ENCODE results near the gene PTGR3.
A peak's percentile ranks its signal among the peaks of the same experiment; 100 is the strongest.

Gene PTGR3

DNA sequence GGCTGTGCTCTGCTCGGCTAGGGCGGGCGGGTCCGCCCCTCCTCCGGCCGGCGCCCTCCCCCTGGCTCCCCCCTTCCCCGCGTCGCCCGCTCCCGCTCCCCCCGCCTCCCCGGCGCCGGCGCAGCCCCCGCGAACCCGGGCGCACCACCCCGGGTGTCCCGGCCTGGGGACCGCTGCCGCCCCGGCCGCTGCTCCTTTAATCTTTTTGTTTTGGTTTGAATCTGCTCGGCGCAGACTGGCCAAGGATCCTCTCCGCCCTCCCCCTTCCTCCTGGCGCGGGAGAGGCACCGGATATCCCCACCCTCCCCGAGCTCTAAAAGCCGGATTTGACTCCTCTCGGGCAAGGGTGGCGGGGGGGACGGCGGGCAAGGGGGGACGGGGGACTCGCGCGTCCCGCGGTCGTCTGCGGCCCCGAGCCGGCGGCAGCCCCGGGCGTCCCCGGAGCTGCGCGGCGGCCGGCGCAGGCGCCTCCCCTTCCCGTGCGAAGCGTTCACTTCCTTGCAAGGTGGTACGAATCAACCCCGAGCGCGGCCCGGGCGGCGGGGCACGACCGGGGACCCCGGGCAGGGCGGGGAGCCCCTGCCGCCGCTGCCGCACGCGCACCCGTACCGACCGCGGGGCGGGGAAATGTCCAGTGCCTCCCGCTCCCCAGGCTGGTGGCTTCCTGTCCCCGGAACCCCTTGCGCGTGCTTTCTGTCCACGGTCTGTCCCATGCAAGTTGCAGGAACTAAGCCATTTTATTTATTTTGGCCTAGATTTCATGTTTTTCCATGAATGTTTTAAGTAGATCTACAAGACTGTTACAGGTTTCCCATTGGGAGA is at the start of gene PTGR3:
PTGR3 (minus strand) TSS at position 11 of the 822 bp plus-strand sequence. CDS start 81 bp downstream, outside the sequence.
- Mint-ChIP-seq H3K27me3 (no peaks in the 10 kb centered on the region), H3K9me3 (no peaks in the 10 kb centered on the region), H3K36me3 (no peaks in the 10 kb centered on the region), H3K4me1 (peaks cover 68% of the 10 kb centered on the region), H3K27ac (peak within 1 kb of the TSS; percentile 98), H3K4me3 (peak within 1 kb of the TSS; percentile 99)

- H3K27me3 Mint-ChIP-seq, result no peaks in the 10 kb centered on the region
- H3K4me3 Mint-ChIP-seq, result no peak overlapping the region
- peaks cover 81% of the 10 kb centered on the region for H3K4me1 Mint-ChIP-seq
- no peak overlapping the region for H3K27ac Mint-ChIP-seq
- H3K36me3 Mint-ChIP-seq, result no peaks in the 10 kb centered on the region
- no peaks in the 10 kb centered on the region for H3K9me3 Mint-ChIP-seq
Measured at GRCh38 chr18:75257605-75258004, 48.7 kb upstream of the PTGR3 start.

DNA sequence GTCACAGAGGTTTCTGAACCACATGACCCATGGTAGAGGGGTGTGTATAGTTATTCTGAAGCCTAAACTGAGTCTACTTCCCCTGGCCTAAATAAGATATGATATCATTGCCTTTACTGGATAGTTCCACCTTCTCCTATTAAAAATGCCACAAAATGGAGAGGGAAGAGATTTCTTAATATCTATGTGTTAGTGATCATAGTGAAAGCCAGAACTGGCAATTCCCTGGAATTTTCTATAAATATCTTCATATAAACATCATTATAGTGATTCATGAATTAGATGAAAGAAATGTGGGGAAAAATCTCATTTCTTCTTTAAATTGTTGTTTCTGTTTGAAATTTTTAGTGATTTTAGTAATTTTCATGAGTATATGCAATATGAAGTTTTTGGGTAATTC is 47.4 kb upstream of the PTGR3 start:
- Mint-ChIP-seq H3K4me1 (peaks cover 81% of the 10 kb centered on the region), H3K27ac (no peak overlapping the region)

GRCh38 chr18:75255094-75255493 is 46.2 kb upstream of the PTGR3 start:
- Mint-ChIP-seq H3K4me1 (peaks cover 76% of the 10 kb centered on the region), H3K4me3 (no peak overlapping the region), H3K27ac (peak overlapping the region; percentile 6), H3K36me3 (no peaks in the 10 kb centered on the region), H3K9me3 (no peaks in the 10 kb centered on the region), H3K27me3 (no peaks in the 10 kb centered on the region)

More for the DNA sequence above, 47.4 kb upstream of the PTGR3 start:
- H3K9me3 Mint-ChIP-seq, result no peaks in the 10 kb centered on the region
- H3K36me3 Mint-ChIP-seq, result no peaks in the 10 kb centered on the region
- no peak overlapping the region for H3K4me3 Mint-ChIP-seq
- no peaks in the 10 kb centered on the region for H3K27me3 Mint-ChIP-seq

DNA sequence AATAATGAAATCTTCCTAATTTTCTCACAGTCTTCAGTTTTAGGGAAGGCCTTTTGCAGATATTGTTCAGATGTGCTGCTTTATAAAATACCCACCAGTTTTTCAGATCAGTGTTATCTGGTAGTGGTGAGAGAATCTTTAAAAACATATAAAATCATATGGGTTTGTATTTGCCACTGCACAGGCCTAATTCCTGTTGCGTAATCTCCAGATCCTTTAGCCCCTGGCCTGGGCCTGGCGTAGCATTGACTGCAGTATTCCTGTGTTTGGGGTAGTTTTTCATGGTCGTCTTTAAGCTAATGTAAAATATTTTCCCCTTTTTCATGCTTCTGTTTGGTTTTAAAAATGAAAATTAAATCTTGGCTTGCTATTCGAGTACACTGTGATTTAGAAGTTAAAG is 44.8 kb upstream of the PTGR3 start:
- Mint-ChIP-seq H3K4me3 (no peak overlapping the region), H3K4me1 (peaks cover 79% of the 10 kb centered on the region), H3K27ac (no peak overlapping the region), H3K36me3 (no peaks in the 10 kb centered on the region), H3K27me3 (no peaks in the 10 kb centered on the region), H3K9me3 (no peaks in the 10 kb centered on the region)

- H3K9me3 Mint-ChIP-seq, result no peaks in the 10 kb centered on the region
- H3K4me3 Mint-ChIP-seq, result no peak overlapping the region
- no peaks in the 10 kb centered on the region for H3K27me3 Mint-ChIP-seq
- no peaks in the 10 kb centered on the region for H3K36me3 Mint-ChIP-seq
- H3K4me1 Mint-ChIP-seq, result peaks cover 83% of the 10 kb centered on the region
- peak overlapping the region; percentile 41 for H3K27ac Mint-ChIP-seq
Measured at GRCh38 chr18:75253043-75253442, 44.1 kb upstream of the PTGR3 start.

DNA sequence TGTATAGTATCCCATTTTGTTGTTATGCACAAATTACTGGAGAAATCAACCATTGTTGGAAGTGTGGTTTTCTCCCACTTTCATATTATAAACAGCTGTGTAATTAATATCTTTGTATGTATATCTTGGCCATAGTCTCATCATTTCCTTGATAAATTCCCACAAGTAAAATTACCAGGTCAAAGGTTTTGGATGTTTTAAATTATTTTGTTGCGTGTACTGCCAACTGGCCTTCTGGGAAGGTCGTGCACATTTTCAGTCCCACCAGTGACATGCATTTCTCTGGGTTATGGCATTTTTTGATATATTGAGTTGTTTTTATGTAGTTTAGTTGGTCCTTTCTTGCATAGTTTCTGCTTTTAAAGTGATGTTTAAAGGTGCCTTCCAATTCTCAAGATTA is 43.2 kb upstream of the PTGR3 start:
- Mint-ChIP-seq H3K27ac (no peak overlapping the region), H3K36me3 (no peaks in the 10 kb centered on the region), H3K4me3 (no peak overlapping the region), H3K27me3 (no peaks in the 10 kb centered on the region), H3K9me3 (no peaks in the 10 kb centered on the region), H3K4me1 (peaks cover 83% of the 10 kb centered on the region)

- Mint-ChIP-seq H3K27ac (peak overlapping the region; percentile 25), H3K4me1 (peaks cover 84% of the 10 kb centered on the region), H3K27me3 (no peaks in the 10 kb centered on the region), H3K9me3 (no peaks in the 10 kb centered on the region), H3K36me3 (no peaks in the 10 kb centered on the region), H3K4me3 (no peak overlapping the region)
Measured at GRCh38 chr18:75251466-75251865, 42.5 kb upstream of the PTGR3 start.

DNA sequence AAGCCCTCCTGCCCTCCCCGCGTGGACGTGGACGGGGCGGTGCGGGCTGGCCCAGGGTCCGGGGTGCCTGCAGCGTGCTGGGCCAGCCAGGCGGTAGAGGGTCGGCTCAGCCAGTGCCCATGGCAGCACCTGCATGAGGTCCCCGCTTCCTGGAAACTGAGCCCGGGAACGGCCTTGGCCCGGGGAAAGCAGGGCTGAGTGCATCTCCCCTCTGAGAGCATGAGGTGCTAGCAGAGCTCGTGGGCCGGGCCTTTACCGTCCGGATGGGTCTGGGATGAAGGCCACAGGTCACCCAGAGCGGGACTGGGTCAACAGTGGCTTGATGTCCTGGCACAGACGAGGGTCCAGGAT is 41.5 kb upstream of the PTGR3 start:
- no peak overlapping the region for H3K27ac Mint-ChIP-seq
- no peak overlapping the region for H3K4me3 Mint-ChIP-seq
- peaks cover 85% of the 10 kb centered on the region for H3K4me1 Mint-ChIP-seq
- no peaks in the 10 kb centered on the region for H3K27me3 Mint-ChIP-seq
- no peaks in the 10 kb centered on the region for H3K36me3 Mint-ChIP-seq
- no peaks in the 10 kb centered on the region for H3K9me3 Mint-ChIP-seq

DNA sequence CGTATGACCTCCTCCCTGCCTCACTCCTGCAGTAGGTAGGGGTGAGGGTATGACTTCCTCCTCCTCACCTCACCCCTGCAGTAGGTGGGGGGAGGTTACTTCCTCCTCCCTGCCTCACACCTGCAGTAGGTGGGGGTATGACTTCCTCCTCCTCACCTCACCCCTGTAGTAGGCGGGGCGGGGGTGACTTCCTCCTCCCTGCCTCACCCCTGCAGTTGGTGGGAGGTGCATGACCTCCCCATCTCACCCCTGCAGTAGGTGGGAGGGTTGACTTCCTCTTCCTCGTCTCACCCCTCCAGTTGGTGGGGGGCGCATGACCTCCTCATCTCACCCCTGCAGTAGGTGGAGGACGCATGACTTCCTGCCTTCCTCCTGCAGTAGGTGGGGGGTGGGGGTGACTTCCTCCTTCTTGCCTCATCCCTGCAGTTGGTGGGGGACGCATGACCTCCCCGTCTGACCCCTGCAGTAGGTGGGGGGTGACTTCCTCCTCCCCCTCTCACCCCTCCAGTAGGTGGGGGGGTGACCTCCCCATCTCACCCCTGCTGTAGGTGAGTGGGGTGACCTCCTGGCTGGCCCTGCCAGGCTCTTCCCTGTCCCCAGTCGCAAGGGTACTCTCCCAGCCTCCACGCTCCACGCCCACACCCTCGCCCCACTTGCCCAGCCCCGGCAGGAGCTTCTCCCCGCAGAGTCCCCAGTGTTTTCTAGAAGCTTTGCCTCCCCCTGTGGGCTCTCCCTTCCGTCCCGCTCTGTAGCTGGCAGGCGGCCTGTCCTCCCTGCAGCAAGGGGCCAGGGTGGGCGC is 40.9 kb upstream of the PTGR3 start:
- H3K4me3 Mint-ChIP-seq, result no peak overlapping the region
- H3K9me3 Mint-ChIP-seq, result no peaks in the 10 kb centered on the region
- H3K27me3 Mint-ChIP-seq, result no peaks in the 10 kb centered on the region
- H3K36me3 Mint-ChIP-seq, result no peaks in the 10 kb centered on the region
- H3K4me1 Mint-ChIP-seq, result peaks cover 85% of the 10 kb centered on the region
- H3K27ac Mint-ChIP-seq, result peak overlapping the region; percentile 55

DNA sequence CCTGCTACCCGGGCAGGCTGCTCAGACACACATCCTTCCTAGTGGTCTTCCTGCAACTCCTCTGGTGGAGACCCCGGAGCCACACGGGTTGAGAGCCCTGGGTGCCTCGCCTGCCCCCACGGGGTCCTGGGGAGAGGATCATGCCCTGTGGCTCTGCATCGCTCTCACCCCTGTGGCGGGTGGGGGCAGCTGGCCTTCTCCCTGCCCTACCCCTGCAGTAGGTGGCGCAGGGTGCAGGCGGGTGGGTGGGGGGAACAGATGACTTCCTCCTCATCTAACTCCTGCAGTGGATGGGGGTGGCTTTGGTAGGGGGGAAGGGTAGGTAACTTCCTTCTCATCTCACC is 40.2 kb upstream of the PTGR3 start:
- Mint-ChIP-seq H3K9me3 (no peaks in the 10 kb centered on the region), H3K27ac (peak overlapping the region; percentile 65), H3K4me3 (no peak overlapping the region), H3K4me1 (peaks cover 85% of the 10 kb centered on the region), H3K36me3 (no peaks in the 10 kb centered on the region), H3K27me3 (no peaks in the 10 kb centered on the region)

GRCh38 chr18:75248426-75249174 is 39.7 kb upstream of the PTGR3 start:
- Mint-ChIP-seq H3K4me3 (peak overlapping the region; percentile 90), H3K27ac (peak overlapping the region; percentile 95), H3K4me1 (peaks cover 85% of the 10 kb centered on the region), H3K36me3 (no peaks in the 10 kb centered on the region), H3K9me3 (no peaks in the 10 kb centered on the region), H3K27me3 (no peaks in the 10 kb centered on the region)

- Mint-ChIP-seq H3K27ac (peak overlapping the region; percentile 95), H3K36me3 (no peaks in the 10 kb centered on the region), H3K27me3 (no peaks in the 10 kb centered on the region), H3K9me3 (no peaks in the 10 kb centered on the region), H3K4me3 (peak overlapping the region; percentile 90), H3K4me1 (peaks cover 85% of the 10 kb centered on the region)
Measured at GRCh38 chr18:75247611-75248421, 38.9 kb upstream of the PTGR3 start.

DNA sequence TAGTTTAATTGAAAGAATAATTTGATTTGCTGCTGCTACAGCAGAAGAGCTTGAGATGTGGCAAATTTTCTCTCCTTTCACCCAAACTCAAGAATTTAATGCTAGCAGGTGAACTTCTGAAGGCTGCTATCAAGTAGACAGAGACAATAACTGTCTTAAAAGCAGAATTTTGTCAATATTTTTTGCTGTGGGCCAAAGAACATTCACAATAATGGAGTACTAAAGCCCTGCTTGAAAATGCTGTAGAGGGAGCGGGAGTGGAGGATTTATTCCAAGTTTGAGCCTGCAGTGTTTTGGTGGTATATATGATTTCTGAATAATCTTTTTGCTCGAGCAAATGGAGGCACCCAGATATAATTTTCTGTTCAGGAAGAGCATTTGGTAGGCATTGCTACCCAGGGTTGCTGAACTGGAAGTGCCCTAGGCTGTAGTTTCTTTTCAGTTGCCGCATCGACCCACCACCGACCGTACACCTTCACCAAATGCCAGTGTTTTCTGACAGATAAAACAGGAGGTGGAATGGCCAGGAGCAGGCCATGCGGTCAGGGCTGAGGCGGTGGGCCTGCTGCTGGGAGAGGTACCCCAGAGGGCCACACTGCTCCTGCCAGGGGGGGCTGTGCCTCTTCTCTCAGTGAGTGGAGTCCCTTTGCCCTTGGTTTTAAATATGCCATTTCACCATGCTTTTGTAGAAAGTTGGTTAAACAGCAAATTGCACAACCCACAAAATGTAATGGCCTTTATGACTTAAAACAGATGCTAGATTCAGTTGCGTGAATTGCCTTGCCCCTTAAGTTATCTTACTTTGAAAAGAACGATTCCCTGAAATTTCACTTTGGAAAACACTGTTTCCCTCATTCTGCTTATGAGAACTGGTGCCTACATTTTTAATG is 38.0 kb upstream of the PTGR3 start:
- H3K4me1 Mint-ChIP-seq, result peaks cover 90% of the 10 kb centered on the region
- H3K36me3 Mint-ChIP-seq, result no peaks in the 10 kb centered on the region

More for the DNA sequence above, 38.0 kb upstream of the PTGR3 start:
- H3K27me3 Mint-ChIP-seq, result no peaks in the 10 kb centered on the region
- no peaks in the 10 kb centered on the region for H3K9me3 Mint-ChIP-seq
- peak overlapping the region; percentile 90 for H3K4me3 Mint-ChIP-seq
- H3K27ac Mint-ChIP-seq, result peak overlapping the region; percentile 95
